ENCODE measurements around the gene ARCN1. TPM values are rescaled to one million over a fixed set of nuclear protein-coding genes. Genes with fewer than 3 reads are reported as not detected.

Gene ARCN1
- total RNA-seq, 4 donors from 2014 or later: 89.7 to 135 (median 117) TPM

DNA sequence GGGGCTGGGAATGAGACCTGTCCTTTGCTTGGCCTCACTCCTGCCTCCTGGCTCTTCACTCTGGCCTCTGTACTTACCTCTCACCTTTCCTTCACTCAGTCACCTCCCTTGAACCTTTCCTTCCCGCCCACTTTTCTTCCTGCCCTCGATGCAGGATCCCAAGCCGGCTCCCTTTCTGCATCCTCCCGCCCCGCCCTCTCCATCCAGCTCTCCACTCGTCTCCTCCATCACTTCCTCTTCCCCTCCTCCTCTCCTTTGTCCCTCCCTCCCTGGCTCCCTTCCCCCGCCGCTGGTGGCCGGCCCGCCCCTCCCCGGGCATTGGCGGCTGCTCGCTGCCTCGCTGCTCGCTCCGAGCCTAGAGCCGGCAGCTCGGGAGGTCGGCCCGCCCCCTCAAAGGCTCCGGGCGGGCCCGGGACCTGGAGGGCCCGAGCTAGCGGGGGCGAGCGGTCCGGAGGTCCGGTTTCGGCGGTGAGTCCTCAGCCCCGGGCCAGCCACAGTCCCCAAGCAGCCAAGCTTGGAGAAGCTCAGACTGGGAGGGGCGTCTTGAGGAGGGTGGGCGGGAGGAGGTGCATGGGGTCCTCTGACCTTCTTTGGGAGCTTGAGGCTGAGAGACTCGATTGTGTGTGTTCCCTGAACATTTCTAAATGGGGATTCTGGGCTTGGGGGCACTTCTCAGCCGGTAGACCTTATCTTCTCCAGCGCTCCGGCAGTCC is 49.0 kb downstream of the ARCN1 start:
- peak; percentile 23 for DNase-seq (ENCODE audit: low spot score)
- peak; percentile 29 for ATAC-seq (ENCODE audit: low FRiP score)
- TF ChIP-seq, protein P1, sequence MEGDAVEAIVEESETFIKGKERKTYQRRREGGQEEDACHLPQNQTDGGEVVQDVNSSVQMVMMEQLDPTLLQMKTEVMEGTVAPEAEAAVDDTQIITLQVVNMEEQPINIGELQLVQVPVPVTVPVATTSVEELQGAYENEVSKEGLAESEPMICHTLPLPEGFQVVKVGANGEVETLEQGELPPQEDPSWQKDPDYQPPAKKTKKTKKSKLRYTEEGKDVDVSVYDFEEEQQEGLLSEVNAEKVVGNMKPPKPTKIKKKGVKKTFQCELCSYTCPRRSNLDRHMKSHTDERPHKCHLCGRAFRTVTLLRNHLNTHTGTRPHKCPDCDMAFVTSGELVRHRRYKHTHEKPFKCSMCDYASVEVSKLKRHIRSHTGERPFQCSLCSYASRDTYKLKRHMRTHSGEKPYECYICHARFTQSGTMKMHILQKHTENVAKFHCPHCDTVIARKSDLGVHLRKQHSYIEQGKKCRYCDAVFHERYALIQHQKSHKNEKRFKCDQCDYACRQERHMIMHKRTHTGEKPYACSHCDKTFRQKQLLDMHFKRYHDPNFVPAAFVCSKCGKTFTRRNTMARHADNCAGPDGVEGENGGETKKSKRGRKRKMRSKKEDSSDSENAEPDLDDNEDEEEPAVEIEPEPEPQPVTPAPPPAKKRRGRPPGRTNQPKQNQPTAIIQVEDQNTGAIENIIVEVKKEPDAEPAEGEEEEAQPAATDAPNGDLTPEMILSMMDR (IDR thresholded peaks at IDR 0.05): no peak

DNA sequence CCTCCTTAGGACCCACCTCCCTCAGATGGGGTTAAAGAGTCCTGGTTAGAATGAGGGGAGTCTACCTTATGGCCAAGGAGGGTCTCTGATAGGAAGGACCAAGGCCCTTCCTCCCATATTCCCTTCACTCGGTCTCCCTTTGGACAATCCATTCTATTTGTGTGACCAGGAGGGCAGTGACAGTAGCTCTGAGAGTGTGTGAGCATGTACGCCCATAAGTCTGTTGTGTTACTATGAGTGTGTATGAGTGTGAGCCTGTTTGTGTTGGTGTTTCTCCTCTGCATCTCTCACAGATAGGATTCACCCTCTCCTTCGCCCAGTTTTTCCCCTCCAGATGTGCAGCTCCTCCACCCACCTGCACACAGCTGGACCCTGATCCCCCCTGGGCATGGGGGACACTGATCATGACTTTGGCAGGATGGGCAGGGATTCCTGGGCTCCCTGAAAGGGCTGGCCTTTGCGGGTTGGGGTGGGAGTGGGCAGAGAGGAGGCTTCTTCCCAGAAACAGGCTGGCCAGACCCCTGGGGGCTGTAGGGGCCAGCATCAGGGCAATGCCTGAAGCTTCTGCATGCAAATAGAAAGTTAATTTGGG is 49.7 kb downstream of the ARCN1 start:
- TF ChIP-seq, protein P1 (IDR thresholded peaks at IDR 0.05): no peak
- DNase-seq (ENCODE audit: low spot score): no peak
- no peak for ATAC-seq (ENCODE audit: low FRiP score)

DNA sequence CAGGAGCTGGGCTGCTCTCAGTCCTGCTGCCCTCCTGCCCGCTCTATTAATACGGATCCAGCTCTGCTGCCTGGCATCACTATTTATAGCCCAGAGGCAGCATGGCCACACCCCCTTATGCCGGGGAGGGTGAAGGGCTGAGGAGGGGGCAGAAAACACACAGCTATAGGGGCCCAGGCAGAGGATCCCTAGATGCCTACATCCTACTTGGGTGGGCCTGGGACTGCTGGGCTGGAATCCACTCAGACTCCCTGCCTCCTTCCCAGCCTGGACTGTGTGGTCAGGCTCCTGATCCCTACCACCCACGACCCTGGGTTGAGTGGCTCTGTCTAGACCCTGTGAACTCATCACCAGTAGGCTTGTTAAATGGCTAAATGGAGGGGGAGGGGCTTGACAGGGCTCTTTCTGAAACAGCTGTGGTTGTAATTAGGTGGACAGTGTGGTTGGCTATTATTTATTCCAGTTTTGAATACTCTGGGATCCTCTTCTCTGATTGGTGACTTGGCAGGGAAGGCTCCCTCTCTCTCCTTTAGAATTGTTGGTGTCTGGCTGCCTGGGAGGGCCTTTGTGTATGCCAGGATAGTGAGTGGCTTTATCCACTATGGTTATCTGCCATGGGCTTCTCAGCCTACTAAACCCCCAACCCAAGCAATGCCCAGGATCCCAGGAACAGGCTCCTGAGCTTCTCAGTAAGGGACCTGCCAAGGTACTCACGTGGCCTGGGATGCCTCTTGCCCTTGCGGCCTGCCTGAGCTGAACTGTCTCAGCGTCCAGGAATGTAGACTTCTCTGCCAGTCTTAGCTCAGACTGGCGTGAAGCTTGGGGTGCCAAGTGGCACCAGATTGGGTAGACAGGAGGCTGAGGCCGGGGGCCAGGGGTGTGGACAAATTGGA is 50.4 kb downstream of the ARCN1 start:
- DNase-seq (ENCODE audit: low spot score) (peak; percentile 20), ATAC-seq (ENCODE audit: low FRiP score) (peak; percentile 49)
- TF ChIP-seq, protein P1 (IDR thresholded peaks at IDR 0.05): no peak

DNA sequence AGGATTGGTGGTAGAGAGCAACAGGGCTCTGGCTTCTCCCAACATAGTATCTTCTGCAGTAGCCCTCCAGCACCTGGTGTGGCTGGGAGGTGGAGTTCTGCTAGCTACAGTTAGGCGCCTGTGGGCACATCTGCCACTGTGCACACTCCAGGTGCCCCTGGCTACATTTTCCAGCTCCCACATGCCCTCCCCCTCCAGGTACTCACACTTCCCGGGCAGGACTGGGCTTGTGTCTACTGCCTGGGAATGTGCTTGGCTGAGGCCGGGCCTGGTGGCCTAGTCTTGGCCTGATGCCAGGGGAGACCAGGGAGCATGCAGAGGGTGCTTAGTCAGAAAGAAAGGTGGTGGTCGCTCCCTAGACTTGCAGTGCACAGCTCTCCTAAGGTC is 51.1 kb downstream of the ARCN1 start:
- ATAC-seq (ENCODE audit: low FRiP score) (no peak), DNase-seq (ENCODE audit: low spot score) (no peak)
- TF ChIP-seq, protein P1 (IDR thresholded peaks at IDR 0.05): no peak

DNA sequence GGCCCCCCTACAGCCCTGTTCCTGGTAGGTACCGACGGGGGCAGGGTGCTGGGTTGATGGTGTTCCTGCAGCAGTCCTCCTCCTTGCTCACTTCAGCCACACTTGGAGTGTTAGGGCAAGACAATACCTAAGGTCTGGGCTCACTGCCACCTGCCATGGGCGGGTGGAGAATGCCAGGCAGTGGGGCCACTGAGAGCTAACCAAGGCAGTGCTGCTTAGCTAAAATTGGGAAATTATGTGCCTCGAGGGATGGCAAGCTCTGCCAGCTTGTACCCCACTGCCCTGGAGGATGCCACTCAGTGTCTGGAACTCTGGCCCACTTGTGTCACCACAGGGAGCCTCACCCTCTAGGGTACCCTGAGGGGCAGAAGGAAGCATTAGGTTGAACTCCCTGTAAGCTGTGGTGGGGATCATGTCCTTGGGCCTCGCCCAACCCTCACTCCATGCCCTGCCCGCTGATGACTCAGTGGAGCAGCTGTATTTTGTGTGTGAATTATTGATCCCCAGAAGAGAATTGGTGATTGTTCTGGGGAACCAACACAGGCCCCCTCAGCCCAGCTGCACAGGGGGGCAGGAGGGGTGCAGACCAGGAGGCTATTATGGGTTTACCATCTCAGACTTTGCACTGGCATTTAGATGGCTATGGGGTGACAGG is 53.0 kb downstream of the ARCN1 start:
- ATAC-seq (ENCODE audit: low FRiP score) (no peak), DNase-seq (ENCODE audit: low spot score) (no peak)
- TF ChIP-seq, protein P1 (IDR thresholded peaks at IDR 0.05): no peak

DNA sequence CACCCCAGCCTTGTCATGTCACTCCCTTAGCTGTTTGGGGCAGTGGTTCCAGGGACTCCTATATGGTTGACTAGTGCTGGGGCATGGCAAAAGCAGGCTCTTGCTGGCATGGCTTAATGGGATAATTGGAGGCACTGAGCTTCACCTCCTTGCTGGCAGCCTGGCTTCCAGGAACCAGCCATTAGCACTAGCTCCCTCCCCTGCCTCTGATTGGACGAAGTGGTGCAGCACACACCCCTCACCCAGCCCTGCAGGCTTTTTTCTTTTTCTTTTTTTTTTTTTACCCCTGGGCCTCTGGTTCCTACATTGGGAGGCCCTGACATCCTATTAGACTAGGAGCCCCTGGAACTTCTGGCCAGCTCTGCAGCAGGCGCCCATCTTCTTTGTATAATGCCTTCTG is 53.8 kb downstream of the ARCN1 start:
- no peak for ATAC-seq (ENCODE audit: low FRiP score)
- TF ChIP-seq, protein P1 (IDR thresholded peaks at IDR 0.05): no peak
- DNase-seq (ENCODE audit: low spot score): no peak

Data from omental fat pad (tissue), 4 donors.